K562 (cell line): Measurements from ENCODE around the gene RAD50. TPM values are rescaled to one million over a fixed set of nuclear protein-coding genes. Genes with fewer than 3 reads are reported as not detected.

Source experiments
- BMI1 ChIP-seq: fragments of 150-350 bp; IDR thresholded peaks from 2 replicates; pipeline ENCODE4 v1.6.1; 2014; ENCODE audit warnings: low read length
- BRD4 ChIP-seq: fragments of 200-600 bp; sonication (generic); IDR thresholded peaks from 2 replicates; pipeline ENCODE4 v1.6.1; 2017; ENCODE audit warnings: inconsistent platforms
- CHD1 ChIP-seq: fragments of 200-600 bp; sonication (generic); IDR thresholded peaks from one replicate; pipeline ENCODE4 v1.6.1; 2012; ENCODE audit warnings: mild to moderate bottlenecking, moderate library complexity, low read length, inconsistent platforms
- ETV1 ChIP-seq: fragments of 450-650 bp; conservative IDR thresholded peaks from 2 replicates; pipeline ENCODE4 v1.6.1; 2016; ENCODE audit warnings: missing genetic modification characterization, control low read depth, low read depth, missing compliant biosample characterization
- FOXA1 ChIP-seq: fragments of 450-650 bp; IDR thresholded peaks from 2 replicates; pipeline ENCODE4 v1.6.1; 2016; ENCODE audit warnings: mild to moderate bottlenecking, borderline replicate concordance
- HDAC3 ChIP-seq: fragments of 450-650 bp; IDR thresholded peaks from 2 replicates; pipeline ENCODE4 v1.6.1; 2018; ENCODE audit warnings: borderline replicate concordance, mild to moderate bottlenecking, moderate library complexity; ENCODE audit not compliant: partially characterized antibody
- NR2C1 ChIP-seq, 2 experiments: fragments of 450-650 bp; IDR thresholded peaks; 2 replicates each; pipeline ENCODE4 v1.6.1; 2017; ENCODE audit warnings: mild to moderate bottlenecking in 2 of 2, antibody characterized with exemption in 1 of 2, inconsistent platforms in 1 of 2, missing compliant biosample characterization in 1 of 2, missing genetic modification characterization in 1 of 2
- POLR2AphosphoS2 ChIP-seq: IDR thresholded peaks from 2 replicates; pipeline ENCODE4 v1.6.1; 2012; ENCODE audit warnings: low read length, improper control_type of control experiment
- SMAD2 ChIP-seq: fragments of 150-350 bp; IDR thresholded peaks from 2 replicates; pipeline ENCODE4 v1.6.1; 2014; ENCODE audit warnings: low read depth, mild to moderate bottlenecking, low read length
- ZNF133 ChIP-seq: fragments of 250-450 bp; sonication (Bioruptor Pico); IDR thresholded peaks from 2 replicates; pipeline ENCODE4 v1.4.0; 2020; ENCODE audit warnings: mild to moderate bottlenecking
- polyA plus RNA-seq, 8 experiments: library from polyadenylated mRNA; depleted of rRNA in 4 of 8; stranded (reverse) in 5 of 8; unstranded in 3 of 8; fragments of >200 nt; fragmentation: Nextera tagmentation in 2 of 8; fragmentation: Illumina TruSeq in 1 of 8; extraction: Ambion mirVana in 2 of 8; extraction: Trizol in 1 of 8; gene quantifications; 2 replicates each; pipeline versions ENCODE4 v1.2.1 to v1.2.3, GENCODE V29; 2011 to 2014; ENCODE audit warnings: inconsistent platforms in 1 of 8, missing spikeins in 1 of 8
- total RNA-seq, 7 experiments: library from RNA; depleted of rRNA in 6 of 7; stranded (reverse); fragments of >200 nt in 6 of 7; fragmentation: Illumina TruSeq in 2 of 7; extraction: Trizol in 2 of 7; gene quantifications; 2 replicates each; pipeline versions ENCODE4 v1.2.1 to v1.2.3, GENCODE V29; 2011 to 2021; ENCODE audit warnings: low replicate concordance in 1 of 7
- TF ChIP-seq, protein P1 (sequence below): fragments of 450-650 bp; formaldehyde crosslinking; IDR thresholded peaks from 2 replicates; pipeline ENCODE4 v1.4.0; 2022; ENCODE audit warnings: missing genetic modification characterization
- TF ChIP-seq, protein P2 (sequence below), 3 experiments: IDR thresholded peaks in 2 of 3; conservative IDR thresholded peaks in 1 of 3; 2 replicates each; pipeline ENCODE4 v1.5.1; 2011 to 2012; ENCODE audit warnings: low read length in 3 of 3, mild to moderate bottlenecking in 3 of 3, control low read depth in 2 of 3, improper control_type of control experiment in 1 of 3, inconsistent platforms in 1 of 3, low read depth in 1 of 3, mixed read lengths in 1 of 3, moderate library complexity in 1 of 3; ENCODE audit not compliant: insufficient read depth in 2 of 3
- TF ChIP-seq, protein P3 (sequence below), 2 experiments: fragments of 450-650 bp in 1 of 2; sonication (generic) in 1 of 2; formaldehyde crosslinking in 1 of 2; IDR thresholded peaks; 2 replicates each; pipeline versions ENCODE4 v1.7.1 to v1.9.0; 2016 to 2022; ENCODE audit warnings: inconsistent platforms in 1 of 2, mild to moderate bottlenecking in 1 of 2, missing genetic modification reagents in 1 of 2

RAD50 gene
- total and polyA plus RNA-seq, 9 of the 15 experiments (the other 6 are each of a cell fraction or from before 2014, with no cell fraction given): 15.3 to 74.2 (median 44.1) TPM

DNA sequence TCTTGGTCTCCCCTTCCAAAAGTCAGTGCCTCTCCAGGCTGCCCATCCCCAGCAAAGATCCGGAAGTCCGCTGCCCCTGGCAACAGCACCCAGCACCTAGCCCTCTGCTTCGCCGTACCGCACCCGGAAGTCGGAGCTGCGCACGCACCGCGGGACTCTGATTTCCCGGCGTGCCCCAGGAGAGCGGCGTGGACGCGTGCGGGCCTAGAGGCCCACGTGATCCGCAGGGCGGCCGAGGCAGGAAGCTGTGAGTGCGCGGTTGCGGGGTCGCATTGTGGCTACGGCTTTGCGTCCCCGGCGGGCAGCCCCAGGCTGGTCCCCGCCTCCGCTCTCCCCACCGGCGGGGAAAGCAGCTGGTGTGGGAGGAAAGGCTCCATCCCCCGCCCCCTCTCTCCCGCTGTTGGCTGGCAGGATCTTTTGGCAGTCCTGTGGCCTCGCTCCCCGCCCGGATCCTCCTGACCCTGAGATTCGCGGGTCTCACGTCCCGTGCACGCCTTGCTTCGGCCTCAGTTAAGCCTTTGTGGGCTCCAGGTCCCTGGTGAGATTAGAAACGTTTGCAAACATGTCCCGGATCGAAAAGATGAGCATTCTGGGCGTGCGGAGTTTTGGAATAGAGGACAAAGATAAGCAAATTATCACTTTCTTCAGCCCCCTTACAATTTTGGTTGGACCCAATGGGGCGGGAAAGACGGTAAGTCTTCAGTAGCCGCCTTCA, at the start of gene RAD50 (continued):
- TF ChIP-seq, protein P1, sequence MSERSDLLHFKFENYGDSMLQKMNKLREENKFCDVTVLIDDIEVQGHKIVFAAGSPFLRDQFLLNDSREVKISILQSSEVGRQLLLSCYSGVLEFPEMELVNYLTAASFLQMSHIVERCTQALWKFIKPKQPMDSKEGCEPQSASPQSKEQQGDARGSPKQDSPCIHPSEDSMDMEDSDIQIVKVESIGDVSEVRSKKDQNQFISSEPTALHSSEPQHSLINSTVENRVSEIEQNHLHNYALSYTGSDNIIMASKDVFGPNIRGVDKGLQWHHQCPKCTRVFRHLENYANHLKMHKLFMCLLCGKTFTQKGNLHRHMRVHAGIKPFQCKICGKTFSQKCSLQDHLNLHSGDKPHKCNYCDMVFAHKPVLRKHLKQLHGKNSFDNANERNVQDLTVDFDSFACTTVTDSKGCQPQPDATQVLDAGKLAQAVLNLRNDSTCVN (CRISPR knock-in tag): no peak
- TF ChIP-seq, protein P2, sequence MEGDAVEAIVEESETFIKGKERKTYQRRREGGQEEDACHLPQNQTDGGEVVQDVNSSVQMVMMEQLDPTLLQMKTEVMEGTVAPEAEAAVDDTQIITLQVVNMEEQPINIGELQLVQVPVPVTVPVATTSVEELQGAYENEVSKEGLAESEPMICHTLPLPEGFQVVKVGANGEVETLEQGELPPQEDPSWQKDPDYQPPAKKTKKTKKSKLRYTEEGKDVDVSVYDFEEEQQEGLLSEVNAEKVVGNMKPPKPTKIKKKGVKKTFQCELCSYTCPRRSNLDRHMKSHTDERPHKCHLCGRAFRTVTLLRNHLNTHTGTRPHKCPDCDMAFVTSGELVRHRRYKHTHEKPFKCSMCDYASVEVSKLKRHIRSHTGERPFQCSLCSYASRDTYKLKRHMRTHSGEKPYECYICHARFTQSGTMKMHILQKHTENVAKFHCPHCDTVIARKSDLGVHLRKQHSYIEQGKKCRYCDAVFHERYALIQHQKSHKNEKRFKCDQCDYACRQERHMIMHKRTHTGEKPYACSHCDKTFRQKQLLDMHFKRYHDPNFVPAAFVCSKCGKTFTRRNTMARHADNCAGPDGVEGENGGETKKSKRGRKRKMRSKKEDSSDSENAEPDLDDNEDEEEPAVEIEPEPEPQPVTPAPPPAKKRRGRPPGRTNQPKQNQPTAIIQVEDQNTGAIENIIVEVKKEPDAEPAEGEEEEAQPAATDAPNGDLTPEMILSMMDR (IDR thresholded peaks at IDR 0.05 in 2 of 3, conservative IDR thresholded peaks at IDR 0.05 in 1 of 3; ENCODE audit: insufficient read depth in 2 of 3, low read depth in 1 of 3, low read length in 3 of 3): 0 out of 6 replicates have a peak, but pooled peaks of 1 of the 3 experiments have one; percentile 3
- peak; percentile 36 for TF ChIP-seq CHD1
- no peak for TF ChIP-seq HDAC3
- TF ChIP-seq FOXA1: no peak
- no peak for TF ChIP-seq SMAD2
- peak; percentile 73 for TF ChIP-seq BMI1
- TF ChIP-seq, protein P3, sequence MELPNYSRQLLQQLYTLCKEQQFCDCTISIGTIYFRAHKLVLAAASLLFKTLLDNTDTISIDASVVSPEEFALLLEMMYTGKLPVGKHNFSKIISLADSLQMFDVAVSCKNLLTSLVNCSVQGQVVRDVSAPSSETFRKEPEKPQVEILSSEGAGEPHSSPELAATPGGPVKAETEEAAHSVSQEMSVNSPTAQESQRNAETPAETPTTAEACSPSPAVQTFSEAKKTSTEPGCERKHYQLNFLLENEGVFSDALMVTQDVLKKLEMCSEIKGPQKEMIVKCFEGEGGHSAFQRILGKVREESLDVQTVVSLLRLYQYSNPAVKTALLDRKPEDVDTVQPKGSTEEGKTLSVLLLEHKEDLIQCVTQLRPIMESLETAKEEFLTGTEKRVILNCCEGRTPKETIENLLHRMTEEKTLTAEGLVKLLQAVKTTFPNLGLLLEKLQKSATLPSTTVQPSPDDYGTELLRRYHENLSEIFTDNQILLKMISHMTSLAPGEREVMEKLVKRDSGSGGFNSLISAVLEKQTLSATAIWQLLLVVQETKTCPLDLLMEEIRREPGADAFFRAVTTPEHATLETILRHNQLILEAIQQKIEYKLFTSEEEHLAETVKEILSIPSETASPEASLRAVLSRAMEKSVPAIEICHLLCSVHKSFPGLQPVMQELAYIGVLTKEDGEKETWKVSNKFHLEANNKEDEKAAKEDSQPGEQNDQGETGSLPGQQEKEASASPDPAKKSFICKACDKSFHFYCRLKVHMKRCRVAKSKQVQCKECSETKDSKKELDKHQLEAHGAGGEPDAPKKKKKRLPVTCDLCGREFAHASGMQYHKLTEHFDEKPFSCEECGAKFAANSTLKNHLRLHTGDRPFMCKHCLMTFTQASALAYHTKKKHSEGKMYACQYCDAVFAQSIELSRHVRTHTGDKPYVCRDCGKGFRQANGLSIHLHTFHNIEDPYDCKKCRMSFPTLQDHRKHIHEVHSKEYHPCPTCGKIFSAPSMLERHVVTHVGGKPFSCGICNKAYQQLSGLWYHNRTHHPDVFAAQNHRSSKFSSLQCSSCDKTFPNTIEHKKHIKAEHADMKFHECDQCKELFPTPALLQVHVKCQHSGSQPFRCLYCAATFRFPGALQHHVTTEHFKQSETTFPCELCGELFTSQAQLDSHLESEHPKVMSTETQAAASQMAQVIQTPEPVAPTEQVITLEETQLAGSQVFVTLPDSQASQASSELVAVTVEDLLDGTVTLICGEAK (IDR thresholded peaks at IDR 0.05): peak; percentile 77
- TF ChIP-seq, protein P3 (CRISPR knock-in tag; IDR thresholded peaks at IDR 0.05): no peak
- TF ChIP-seq BRD4: peak; percentile 84; the same call in 1 of the 2 replicates
- 0 out of 2 replicates have a peak, but pooled peaks have one; percentile 36 for TF ChIP-seq ZNF133 (CRISPR knock-in tag)
- TF ChIP-seq NR2C1 (IDR thresholded peaks at IDR 0.05): peak; percentile 22; the same call in 1 of the 2 replicates
- peak; percentile 8; the same call in 1 of the 2 replicates for TF ChIP-seq NR2C1 (tag; IDR thresholded peaks at IDR 0.05)
- TF ChIP-seq POLR2AphosphoS2: peak; percentile 29; the same call in 1 of the 2 replicates
- TF ChIP-seq ETV1 (tag): peak; percentile 97
